GM18519 (cell line): ENCODE results near the gene CALM1.
A peak's percentile ranks its signal among the peaks of the same experiment; 100 is the strongest.

Experiments used
- ATAC-seq: cut with Tn5 transposase; IDR thresholded peaks from one replicate; pipeline ENCODE4 v1.9.1; 2021; ENCODE audit warnings: mild to moderate bottlenecking, moderate library complexity; ENCODE audit not compliant: unreplicated experiment, low FRiP score

The CALM1 gene

DNA sequence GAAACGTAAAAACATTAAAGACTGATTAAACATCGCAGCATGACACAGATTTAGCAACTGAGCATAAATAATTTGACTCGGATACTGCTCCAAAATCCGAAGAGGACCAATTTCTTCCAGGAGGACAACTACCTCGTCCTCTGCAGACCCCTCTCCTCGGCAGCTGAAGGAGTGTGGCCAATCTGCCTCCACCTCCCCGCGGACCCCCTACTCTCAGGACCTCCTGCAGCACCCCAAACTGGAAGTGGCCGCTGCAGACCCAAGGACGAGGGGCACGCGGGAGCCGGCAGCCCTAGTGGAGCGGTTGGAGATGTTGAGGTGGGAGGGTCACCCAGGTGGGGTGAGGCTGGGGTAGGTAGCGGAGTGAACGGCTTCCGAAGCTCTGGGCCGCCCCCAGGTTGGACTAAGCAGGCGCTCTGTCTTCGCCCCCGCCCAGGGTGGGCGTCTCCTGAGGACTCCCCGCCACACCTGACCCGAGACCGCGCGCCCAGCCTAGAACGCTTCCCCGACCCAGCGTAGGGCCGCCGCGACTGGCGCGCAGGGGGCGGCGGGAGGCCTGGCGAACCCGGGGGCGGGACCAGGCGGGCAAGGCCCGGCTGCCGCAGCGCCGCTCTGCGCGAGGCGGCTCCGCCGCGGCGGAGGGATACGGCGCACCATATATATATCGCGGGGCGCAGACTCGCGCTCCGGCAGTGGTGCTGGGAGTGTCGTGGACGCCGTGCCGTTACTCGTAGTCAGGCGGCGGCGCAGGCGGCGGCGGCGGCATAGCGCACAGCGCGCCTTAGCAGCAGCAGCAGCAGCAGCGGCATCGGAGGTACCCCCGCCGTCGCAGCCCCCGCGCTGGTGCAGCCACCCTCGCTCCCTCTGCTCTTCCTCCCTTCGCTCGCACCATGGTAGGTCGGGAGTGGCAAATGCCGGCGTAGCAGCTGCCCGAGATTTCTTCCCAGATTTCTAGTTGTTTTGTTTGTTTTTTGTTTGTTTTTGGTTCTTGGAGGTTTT is at the start of gene CALM1:
CALM1 (plus strand) TSS at position 689 of the 999 bp plus-strand sequence; CDS start at position 891, 202 bp downstream.
- ATAC-seq = peak; percentile 41

DNA sequence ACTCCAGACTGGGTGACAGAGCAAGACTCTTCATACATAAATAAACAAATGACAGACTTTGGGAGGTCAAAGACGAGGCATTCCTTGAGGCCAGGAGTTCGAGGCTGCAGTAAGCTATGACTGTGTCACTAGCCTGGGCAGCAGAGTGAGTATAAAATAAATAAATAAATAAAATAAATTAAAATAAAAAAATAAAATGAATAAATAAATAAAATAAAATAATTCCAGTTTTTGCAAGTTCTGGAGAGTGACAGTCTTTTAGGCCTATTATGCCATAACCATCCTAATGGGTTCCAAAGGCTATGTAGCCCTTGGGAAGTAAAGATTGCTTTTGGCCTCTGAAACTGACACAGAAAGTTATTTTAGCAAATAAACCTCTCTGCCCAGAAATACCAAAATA is 48.6 kb upstream of the CALM1 start:
- no peak for ATAC-seq

DNA sequence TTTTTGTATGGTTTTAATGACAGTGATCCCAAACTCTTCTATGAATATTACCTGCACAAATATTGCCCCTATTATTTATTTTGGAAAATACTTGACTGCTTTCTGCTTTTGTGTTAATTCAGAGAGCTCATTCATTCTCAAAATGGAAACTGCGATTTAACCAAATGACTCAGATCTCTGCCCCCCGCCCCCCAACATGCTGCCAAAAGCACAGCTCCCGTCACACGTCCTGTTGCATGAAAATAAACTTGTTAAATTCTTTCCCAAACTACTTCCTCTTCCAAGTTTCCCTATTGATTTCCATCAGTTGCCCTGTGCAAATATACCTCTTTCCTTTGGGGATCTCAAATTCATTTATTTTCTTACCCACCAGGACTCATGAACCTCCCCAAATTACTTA is 47.1 kb upstream of the CALM1 start:
- no peak for ATAC-seq

DNA sequence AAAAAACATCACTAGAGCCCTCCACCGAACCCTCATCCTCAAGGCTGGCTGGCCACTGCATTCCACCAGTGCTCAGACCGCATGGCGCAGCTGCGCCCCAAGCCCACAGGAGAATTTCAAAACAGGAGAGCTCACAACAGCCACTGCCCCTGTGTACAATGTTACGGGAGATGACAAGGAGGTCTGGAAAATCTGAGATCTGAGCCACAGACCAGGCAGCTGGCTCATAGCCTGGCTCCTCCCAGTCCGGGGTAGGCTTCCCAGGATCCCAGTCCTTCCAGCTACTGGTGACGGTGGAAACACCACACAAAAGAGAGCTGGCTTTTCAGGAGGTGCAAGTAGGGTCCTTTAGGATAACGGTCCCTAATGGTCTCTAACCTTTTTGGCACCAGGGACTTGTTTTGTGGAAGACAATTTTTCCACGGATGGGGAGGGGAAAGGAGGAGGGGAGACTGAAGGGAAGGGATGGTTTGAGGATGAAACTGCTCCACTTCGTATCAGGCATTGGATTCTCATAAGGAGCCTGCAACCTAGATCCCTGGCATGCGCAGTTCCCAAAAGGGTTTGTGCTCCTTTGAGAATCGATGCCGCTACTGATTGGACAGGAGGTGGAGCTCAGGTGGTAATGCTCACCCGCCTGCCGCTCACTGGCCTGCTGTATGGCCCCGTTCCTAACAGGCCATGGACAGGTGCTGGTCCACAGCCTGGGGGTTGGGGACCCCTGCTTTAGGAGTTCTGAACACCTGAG is 42.1 kb upstream of the CALM1 start:
- ATAC-seq = no peak

DNA sequence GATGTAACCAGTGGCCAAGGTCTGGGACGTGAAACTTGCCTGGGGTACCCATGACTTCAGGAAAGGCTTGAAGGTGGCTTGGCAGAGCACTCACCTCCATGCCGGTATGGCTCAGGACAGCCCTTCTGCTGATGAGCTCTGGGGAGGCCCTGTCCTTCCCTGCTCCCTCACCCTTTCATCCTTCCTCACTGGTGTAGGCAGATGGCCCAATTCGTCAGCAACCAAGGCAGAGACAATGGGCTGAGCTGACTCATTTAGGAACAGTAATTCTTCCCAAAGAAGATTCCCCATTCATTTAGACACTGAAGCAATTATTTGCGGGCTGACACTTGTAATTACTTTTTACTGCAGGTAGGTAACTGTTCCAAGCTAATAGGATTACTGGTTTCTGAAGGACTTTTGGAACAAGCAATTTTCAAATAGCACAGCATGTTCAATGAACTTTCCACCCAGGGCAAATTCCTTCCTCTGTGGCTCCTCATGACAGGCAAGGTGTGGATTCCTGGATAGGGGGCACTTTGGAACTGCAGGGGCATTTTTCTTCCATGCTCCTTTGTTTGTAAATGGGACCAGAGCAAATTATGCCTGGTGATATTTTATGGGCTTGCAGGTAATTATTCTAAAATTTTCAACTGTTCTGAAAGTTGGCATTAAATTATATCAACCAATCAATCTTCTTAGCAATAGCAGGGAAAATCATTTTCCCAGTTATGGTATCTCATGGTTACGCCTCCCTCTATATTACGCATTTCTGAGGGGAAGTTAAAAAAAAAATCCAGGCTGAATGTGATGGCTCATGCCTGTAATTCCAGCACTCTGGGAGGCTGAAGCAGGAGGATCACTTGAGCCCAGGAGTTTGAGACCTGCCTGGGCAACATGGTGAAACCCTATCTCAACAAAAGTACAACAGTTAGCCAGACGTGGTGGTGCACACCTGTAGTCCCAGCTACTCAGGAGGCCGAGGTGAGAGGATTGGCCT is 41.0 kb upstream of the CALM1 start:
- ATAC-seq = no peak

DNA sequence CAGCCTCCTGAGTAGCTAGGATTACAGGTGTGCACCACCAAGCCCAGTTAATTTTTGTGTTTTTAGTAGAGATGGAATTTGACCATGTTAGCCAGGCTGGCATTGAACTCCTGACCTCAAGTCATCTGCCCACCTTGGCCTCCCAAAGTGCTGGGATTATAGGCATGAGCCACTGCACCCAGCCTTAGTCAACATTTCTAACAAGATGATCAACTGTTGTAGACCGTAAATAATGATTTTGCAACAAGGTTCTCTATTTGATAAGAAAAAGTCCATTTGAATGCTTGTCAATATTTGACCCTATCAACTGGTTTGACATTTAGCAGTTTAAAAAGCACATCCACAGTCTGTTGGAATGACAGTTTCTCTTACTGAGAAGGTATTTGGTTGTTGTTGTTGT is 39.9 kb upstream of the CALM1 start:
- no peak for ATAC-seq

DNA sequence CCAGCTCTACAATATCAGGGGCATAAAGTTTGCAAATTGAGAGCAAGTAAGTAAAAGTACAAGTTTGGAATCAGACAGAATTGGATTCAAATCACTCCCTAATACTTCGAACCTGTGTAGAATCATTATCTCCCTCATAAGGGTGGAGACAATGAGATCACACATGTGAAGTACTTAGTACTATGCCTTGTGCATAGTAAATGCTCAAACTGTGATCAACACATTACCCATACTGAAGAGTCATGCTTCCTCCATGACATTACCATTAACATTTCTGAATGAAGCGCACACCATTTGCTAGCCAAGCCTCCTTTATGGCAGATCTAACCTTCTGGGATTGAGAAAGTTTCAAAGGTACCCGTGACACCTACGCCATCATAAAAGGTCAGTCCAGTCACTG is 38.5 kb upstream of the CALM1 start:
- ATAC-seq = no peak

DNA sequence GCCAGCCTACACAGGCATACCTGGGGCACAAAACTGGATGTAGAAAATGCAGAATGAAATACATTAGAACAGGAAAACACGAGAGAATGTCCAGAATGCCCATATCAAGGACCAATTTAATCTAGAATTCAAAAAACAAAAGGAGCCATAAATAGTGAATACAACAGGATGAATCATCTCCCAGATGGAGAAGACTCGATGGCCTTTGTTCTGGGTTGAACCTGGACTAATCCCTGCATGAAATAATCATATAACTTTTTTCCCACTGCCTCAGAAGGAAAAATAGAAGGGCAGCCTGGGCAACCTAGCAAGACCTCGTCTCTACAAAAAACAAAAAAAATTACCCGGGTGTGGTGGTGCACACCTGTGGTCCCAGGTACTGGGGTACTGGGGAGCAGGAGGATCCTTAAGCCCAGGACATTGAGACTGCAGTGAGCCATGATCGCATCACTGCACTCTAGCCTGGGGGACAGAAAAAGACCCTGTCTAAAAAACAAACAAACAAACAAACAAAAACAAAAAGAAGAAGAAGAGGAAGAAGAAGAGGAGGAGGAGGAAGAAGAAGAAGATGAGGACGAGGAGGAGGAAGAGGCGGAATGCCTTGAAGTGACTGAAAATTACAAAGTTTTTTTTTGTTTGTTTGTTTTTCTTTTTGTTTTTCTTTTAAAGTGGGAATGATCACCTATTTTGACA is 34.8 kb upstream of the CALM1 start:
- ATAC-seq = no peak

DNA sequence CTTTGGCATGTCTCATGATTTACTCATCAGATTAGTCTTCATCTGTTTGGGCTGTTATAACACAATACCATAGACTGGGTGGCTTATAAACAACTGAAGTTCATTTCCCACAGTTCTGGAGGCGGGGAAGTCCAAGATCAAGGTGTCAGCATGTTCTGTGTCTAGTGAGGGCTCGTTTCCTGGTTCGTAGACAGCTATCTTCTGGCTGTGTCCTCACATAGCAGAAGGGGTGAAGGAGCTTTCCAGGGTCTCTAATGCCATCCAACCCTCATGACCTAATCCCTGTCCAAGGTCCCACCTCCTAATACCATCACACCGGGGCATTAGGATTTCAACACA is 34.3 kb upstream of the CALM1 start:
- no peak for ATAC-seq

DNA sequence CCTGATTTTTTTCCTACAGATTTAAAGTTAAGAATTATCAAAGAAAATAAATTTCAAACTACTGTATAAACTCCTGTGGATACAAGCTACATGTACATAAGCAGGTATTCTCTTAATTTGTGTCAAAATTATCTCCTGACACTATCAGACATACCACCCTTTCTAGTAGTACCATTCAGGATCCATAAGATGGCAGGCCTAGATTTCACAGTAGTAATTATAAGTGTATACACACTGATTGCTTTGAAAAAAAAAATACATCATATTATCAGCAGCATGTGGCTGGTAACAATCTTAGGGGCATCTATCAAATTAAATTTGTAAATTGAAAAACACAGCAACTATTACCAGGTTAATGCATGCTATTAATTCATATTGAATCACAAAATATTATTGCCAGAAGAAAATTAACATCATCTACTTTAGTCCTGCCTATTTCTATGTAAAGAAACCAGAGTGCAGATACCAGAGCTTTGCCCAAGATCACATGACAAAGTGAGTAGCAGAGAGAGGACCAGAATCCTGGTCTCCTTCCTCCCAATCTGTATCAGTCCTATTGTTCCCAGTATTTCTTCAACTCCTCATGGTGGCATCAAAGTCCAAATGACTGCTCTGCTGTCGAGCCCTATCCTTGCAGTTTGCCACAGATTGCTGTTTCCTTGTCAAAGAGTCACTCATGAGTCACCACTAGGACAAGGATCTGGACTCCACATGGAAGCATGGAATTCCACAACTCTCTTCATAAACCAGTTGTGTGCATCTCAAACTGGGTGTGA is 27.7 kb upstream of the CALM1 start:
- no peak for ATAC-seq

DNA sequence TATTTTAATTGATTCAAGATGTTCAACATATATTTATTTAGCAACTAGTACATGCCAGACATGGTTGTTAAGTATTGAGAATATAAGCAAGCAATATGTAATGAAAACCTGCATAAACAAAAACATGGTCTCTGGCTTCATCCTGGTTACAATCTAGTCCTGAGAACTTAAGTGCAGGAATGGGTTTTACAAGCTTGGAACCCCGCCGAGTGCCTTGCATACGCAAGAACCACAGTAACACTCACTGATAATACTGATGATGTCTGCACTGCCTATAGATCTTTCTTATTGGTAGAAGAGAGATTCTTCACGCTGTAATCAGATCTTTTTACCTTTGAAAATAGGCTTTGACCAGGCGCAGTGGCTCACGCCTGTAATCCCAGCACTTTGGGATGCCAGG is 22.9 kb upstream of the CALM1 start:
- ATAC-seq = no peak

DNA sequence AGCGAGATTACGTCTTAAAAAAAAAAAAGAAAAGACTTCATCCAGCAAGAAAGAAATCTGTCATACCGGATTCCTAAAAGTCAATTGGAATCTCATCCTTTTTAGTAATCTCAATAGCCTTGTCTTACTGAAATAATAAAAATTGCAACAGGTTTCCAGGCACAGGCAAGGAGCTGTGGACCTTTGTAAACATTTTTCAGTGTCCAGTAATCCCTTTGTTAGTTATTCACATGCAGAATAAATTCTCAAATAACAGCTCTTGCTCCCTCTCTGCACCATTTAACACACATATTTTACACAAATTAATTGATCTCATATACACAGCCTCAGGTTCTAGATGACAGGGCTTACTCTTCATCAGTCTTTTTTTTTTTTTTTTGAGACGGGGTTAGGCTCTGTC is 22.0 kb upstream of the CALM1 start:
- no peak for ATAC-seq

DNA sequence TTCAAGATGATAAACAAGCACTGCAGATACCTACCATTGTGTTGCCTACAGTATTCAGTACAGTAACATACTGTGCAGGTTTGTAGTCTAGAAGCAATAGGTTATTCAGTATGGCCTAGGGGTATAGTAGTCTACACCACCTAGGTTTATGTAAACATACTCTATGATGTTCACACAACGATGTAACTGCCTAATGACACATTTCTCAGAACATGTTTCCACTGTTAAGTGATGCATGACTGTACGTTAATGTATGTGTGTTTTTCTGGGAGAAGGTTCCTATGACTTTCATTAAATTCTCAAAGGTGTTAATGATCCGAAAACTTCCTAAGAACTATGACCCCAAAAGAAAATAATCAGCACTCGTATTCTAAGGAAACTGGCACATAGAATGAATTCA is 20.9 kb upstream of the CALM1 start:
- ATAC-seq = no peak

DNA sequence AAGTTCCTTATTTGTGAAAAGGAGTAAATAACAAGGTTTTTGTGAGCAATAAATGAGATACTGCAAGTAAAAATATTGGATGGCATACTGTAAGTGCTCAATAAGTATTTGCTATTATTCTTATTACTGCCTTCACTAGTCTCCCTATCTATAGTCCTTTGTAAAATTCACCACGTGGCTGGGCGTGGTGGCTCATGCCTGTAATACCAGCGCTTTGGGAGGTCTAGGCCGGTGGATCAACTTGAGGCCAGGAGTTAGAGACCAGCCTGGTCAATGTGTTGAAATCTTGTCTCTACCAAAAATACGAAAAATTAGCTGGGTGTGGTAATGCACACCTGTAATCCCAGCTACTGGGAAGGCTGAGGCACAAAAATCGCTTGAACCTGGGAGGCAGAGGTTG is 18.6 kb upstream of the CALM1 start:
- no peak for ATAC-seq

DNA sequence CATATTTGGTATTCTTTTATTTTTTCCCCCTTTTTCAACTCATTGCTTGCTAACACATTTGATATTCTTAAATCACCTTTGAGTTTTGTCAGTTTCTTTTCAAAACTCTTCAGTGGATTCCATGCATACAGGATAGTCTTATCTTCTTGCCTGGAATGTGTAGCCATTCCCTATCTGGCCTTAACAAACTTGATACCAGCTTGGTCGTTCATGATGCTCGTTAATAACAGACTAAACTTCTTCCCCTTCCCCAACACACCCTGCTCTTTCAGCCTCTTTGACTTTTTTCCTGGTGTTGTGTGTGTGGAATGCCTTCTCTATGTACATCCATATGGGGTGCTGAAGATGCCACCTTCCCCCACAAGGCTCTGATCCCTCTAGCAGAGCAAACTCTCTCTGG is 17.7 kb upstream of the CALM1 start:
- ATAC-seq = no peak

DNA sequence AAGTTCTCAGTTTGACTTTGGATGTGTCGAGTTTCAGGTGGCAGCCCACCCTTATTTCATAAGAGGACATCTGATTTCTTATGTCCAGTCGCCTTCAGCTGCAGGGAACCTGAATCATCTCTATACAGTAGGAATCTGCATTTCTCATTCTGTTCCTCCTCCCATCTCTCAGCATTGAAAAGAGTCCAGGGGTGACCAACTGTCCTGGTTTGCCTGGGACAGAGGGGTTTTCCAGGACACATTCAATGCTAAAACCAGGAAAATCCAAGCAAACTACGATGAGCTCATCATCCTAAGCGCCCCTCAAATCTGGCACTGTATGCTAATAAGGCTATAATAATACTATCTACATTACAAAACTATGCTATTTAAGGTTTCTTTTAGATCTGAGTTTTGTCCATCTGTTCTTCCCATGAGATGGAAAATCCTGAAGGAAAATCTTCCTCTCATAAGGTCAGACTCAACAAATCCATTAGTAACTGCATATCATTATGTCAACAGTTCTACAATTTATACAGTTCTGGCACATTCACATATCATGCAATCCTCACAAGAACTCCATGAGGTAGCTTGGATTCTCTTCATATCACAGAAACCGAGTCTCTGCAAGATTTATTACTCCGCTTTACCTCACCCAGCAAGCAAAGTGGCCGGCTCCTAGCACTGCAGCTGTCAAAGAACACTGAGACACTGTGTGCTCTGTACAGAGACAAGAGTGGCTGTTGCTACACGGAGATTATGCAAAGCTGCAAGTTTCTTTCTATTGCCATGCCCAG is 15.6 kb upstream of the CALM1 start:
- no peak for ATAC-seq

DNA sequence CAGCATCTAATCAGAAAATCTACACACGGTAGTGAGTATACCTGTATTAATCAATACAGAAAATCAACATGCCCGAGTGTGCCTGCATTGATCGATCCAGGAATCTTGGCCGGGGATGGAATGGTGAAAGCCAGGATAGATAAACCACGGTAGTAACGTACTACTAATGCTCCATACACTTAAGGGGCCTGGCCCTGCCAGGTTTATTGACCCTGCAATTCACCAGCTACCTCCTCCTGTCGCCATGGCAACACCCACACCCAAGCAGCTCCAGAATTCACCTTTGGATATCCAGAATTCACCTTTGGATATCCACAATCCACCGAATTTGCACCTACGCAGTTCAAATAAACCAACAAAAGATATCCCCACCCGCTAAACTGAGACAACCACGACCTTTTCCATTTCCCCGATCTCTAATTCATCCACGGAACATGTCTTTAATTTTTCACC is 14.8 kb upstream of the CALM1 start:
- no peak for ATAC-seq

DNA sequence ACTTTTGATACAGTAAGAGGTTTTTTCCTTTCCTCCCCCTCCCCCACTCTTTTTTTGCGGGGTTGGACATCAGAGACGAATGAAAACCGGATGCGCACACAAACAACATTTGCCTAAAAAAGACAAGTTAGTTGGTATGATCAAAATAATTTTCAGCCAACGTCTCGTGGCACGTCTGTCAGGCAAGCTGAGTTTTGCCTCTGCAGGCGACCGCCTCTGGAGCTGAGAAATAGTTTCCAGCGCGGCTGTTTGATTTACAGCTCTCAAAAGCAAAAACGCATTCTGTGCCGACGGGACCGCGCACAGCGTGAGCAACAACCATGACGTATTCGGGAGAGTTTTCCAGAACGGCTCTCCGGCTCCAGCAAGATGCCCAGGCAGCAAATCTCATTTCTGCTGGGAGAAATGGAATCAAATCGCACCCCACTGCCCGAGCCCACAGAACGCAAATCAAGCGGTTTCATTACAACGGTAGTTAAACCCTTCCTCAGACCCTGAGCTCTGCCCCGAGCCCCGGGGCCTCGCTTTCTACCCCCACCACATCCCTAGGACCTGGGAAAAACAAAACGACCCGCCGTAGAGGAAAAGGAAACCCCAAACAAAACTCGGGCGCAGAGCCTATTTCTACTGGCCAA is 14.2 kb upstream of the CALM1 start:
- ATAC-seq = no peak
